Fibroblast of lung (primary cell): ENCODE results near the gene FBLIM1. TPM values are rescaled to one million over a fixed set of nuclear protein-coding genes. Genes with fewer than 3 reads are reported as not detected.
"Not testable (repeated sequence)": the region's sequence is repeated elsewhere in the genome, so short reads cannot be mapped to it uniquely, and the experiment has no call there.

Experiments used
- DNase-seq, 2 donors: peaks; one replicate each; pipeline versions ENCODE4 v3.0.0 to v3.0.0-alpha.2; 2010; ENCODE audit warnings: low read depth in 2 of 2
- H2AFZ ChIP-seq: 2 replicates; pipeline ENCODE4 v1.5.1; 2012; ENCODE audit warnings: low read length, control low read depth, inconsistent platforms
- H3K27ac ChIP-seq: 2 replicates; pipeline ENCODE4 v1.5.1; 2011; ENCODE audit warnings: low read length, control low read depth; ENCODE audit not compliant: insufficient read depth
- H3K27me3 ChIP-seq: 2 replicates; pipeline ENCODE4 v1.5.1; 2011; ENCODE audit warnings: mild to moderate bottlenecking, low read length; ENCODE audit not compliant: control insufficient read depth, insufficient read depth
- H3K36me3 ChIP-seq: 2 replicates; pipeline ENCODE4 v1.5.1; 2011; ENCODE audit warnings: low read length; ENCODE audit not compliant: control insufficient read depth, insufficient read depth
- H3K4me1 ChIP-seq: 2 replicates; pipeline ENCODE4 v1.5.1; 2011; ENCODE audit warnings: low read length; ENCODE audit not compliant: control insufficient read depth, insufficient read depth; ENCODE audit errors: extremely low read depth
- H3K4me2 ChIP-seq: 2 replicates; pipeline ENCODE4 v1.5.1; 2011; ENCODE audit warnings: low read length, control low read depth; ENCODE audit not compliant: insufficient read depth; ENCODE audit errors: extremely low read depth
- H3K4me3 ChIP-seq, 4 experiments: fragments of 200-600 bp in 1 of 4; sonication (generic) in 1 of 4; replicated peaks in 1 of 4; 2 replicates each; pipeline ENCODE4 v1.5.1; 2011 to 2016; ENCODE audit warnings: low read length in 4 of 4, low read depth in 3 of 4, mild to moderate bottlenecking in 3 of 4, control low read depth in 2 of 4, inconsistent platforms in 1 of 4, mixed read lengths in 1 of 4; ENCODE audit not compliant: insufficient read depth in 1 of 4; ENCODE audit errors: control extremely low read depth in 1 of 4
- H3K79me2 ChIP-seq: 2 replicates; pipeline ENCODE4 v1.5.1; 2012; ENCODE audit warnings: mild to moderate bottlenecking, low read length, inconsistent platforms; ENCODE audit not compliant: control insufficient read depth, insufficient read depth
- H3K9ac ChIP-seq: 2 replicates; pipeline ENCODE4 v1.5.1; 2011; ENCODE audit warnings: mild to moderate bottlenecking, low read length, control low read depth; ENCODE audit not compliant: insufficient read depth
- H3K9me3 ChIP-seq: 2 replicates; pipeline ENCODE4 v1.5.1; 2012; ENCODE audit warnings: low read depth, low read length; ENCODE audit not compliant: control insufficient read depth, insufficient read depth
- H4K20me1 ChIP-seq: 2 replicates; pipeline ENCODE4 v1.5.1; 2011; ENCODE audit warnings: low read length; ENCODE audit not compliant: control insufficient read depth, insufficient read depth; ENCODE audit errors: extremely low read depth
- CTCF ChIP-seq, 2 donors: IDR thresholded peaks in 1 of 2; conservative IDR thresholded peaks in 1 of 2; 1 replicate in 1 of 2; 2 replicates in 1 of 2; pipeline ENCODE4 v1.5.1; 2011 to 2012; ENCODE audit warnings: low read length in 2 of 2, control low read depth in 1 of 2, inconsistent platforms in 1 of 2, low read depth in 1 of 2, mild to moderate bottlenecking in 1 of 2
- EZH2 ChIP-seq: IDR thresholded peaks from 2 replicates; pipeline ENCODE4 v1.5.1; 2012; ENCODE audit warnings: low read length, control low read depth, mild to moderate bottlenecking; ENCODE audit errors: missing control alignments
- polyA plus RNA-seq, 2 donors: library from polyadenylated mRNA; depleted of rRNA in 1 of 2; stranded (reverse) in 1 of 2; unstranded in 1 of 2; fragments of >200 nt; gene quantifications; 2 replicates each; pipeline ENCODE4 v1.2.1, GENCODE V29; 2011 to 2012; ENCODE audit warnings: missing spikeins in 1 of 2
- total RNA-seq: library from RNA; depleted of rRNA; stranded (reverse); fragments of >200 nt; gene quantifications from 2 replicates; pipeline ENCODE4 v1.2.1, GENCODE V29; 2014

Gene FBLIM1
- total and polyA plus RNA-seq, 2 donors (not counting 1 experiment from before 2014, with no cell fraction given), result 17.3 to 86.2 TPM

GRCh38 chr1:15825800-15826199, 67.2 kb downstream of the FBLIM1 start:
- H3K27ac ChIP-seq, result no peak overlapping the region
- no peak overlapping the region for H3K9ac ChIP-seq
- no peaks in the 10 kb centered on the region for H4K20me1 ChIP-seq
- H2AFZ ChIP-seq, result no peak overlapping the region
- no peaks in the 10 kb centered on the region for H3K79me2 ChIP-seq
- H3K27me3 ChIP-seq, result no peaks in the 10 kb centered on the region
- H3K4me1 ChIP-seq, result no peaks in the 10 kb centered on the region
- peak in 1 of 2 donors; percentile 47 for DNase-seq
- no peak overlapping the region for H3K4me3 ChIP-seq
- H3K36me3 ChIP-seq, result no peaks in the 10 kb centered on the region
- H3K9me3 ChIP-seq, result no peaks in the 10 kb centered on the region
- no peak overlapping the region for H3K4me2 ChIP-seq
- no peak for TF ChIP-seq EZH2
- no peak for TF ChIP-seq CTCF (conservative IDR thresholded peaks at IDR 0.05 in 1 of 2, IDR thresholded peaks at IDR 0.05 in 1 of 2; ENCODE audit: low read depth in 1 of 2, low read length in 2 of 2)

- Histone ChIP-seq H3K9me3 (no peaks in the 10 kb centered on the region), H3K4me3 (no peak overlapping the region), H3K27me3 (no peaks in the 10 kb centered on the region), H2AFZ (no peak overlapping the region), H3K9ac (no peak overlapping the region), H3K36me3 (no peaks in the 10 kb centered on the region), H4K20me1 (no peaks in the 10 kb centered on the region), H3K27ac (no peak overlapping the region), H3K79me2 (no peaks in the 10 kb centered on the region), H3K4me1 (no peaks in the 10 kb centered on the region), H3K4me2 (no peak overlapping the region)
- no peak for DNase-seq
- TF ChIP-seq CTCF (conservative IDR thresholded peaks at IDR 0.05 in 1 of 2, IDR thresholded peaks at IDR 0.05 in 1 of 2; ENCODE audit: low read depth in 1 of 2, low read length in 2 of 2) (no peak), EZH2 (no peak)
Measured at GRCh38 chr1:15826810-15827507, 68.4 kb downstream of the FBLIM1 start.

GRCh38 chr1:15827567-15827966, 69.0 kb downstream of the FBLIM1 start:
- H3K4me2 ChIP-seq, H3K9me3 ChIP-seq, DNase-seq, H3K4me1 ChIP-seq, H3K36me3 ChIP-seq, H3K9ac ChIP-seq, H3K4me3 ChIP-seq, H3K79me2 ChIP-seq, H2AFZ ChIP-seq, H3K27me3 ChIP-seq, H3K27ac ChIP-seq, H4K20me1 ChIP-seq: not testable (repeated sequence)

- not testable (repeated sequence) for H3K4me3 ChIP-seq, H4K20me1 ChIP-seq, H3K9ac ChIP-seq, H3K27me3 ChIP-seq, H2AFZ ChIP-seq, H3K9me3 ChIP-seq, H3K79me2 ChIP-seq, H3K4me2 ChIP-seq, H3K27ac ChIP-seq, DNase-seq, H3K4me1 ChIP-seq, H3K36me3 ChIP-seq
Measured at GRCh38 chr1:15828931-15829330, 70.3 kb downstream of the FBLIM1 start.
